D721Med (cell line): Measurements from ENCODE around the gene PTPRT.

Source experiments
- DNase-seq: peaks from one replicate; pipeline ENCODE4 v3.0.0; 2011; ENCODE audit warnings: low spot score; ENCODE audit not compliant: insufficient read length
- FAIRE-seq: peaks from 2 replicates; lab custom pipeline; 2011; peaks lifted over from hg19 to GRCh38; lab: Jason Lieb, UNC
- CTCF ChIP-seq: IDR thresholded peaks from 2 replicates; pipeline ENCODE4 v1.5.1; 2012; ENCODE audit warnings: mild to moderate bottlenecking, control low read depth; ENCODE audit not compliant: insufficient read depth; ENCODE audit errors: missing control alignments

Gene PTPRT

DNA sequence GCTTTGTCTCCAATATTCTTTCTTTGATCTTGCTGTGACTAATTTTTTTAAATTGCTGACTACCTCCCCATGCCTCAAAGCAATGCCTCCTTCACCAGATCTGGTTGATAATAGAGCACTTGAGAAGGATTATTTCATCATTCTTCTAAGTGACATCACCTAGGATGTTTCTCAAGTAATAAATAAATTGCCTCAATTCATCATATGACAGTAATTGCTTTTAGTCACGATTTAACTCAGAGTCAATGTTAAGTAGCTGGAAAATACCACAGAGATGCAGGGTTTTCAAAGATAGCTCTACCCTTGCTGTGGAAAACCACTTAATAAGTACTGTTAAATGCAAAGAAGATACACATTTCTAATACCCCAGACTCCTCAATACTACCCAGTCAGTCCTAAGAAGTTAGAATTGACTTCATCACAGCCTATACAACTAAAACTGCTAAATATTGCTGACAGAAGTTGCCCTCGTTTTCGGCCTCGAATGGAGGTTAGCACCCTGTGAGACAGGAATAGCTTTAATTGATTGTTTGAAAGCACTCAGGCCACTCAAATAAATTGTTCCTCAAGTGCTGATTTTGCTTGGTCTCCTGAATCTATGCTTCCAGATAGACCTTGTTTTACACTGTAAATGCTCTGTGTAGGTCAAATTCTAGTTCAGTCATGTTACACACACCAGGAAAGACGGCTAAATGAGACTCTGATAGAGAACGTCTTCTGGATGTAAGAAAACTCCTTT, 931.0 kb downstream of the PTPRT start:
- FAIRE-seq (peak; percentile 84), DNase-seq (no peak)
- no peak for TF ChIP-seq CTCF

DNA sequence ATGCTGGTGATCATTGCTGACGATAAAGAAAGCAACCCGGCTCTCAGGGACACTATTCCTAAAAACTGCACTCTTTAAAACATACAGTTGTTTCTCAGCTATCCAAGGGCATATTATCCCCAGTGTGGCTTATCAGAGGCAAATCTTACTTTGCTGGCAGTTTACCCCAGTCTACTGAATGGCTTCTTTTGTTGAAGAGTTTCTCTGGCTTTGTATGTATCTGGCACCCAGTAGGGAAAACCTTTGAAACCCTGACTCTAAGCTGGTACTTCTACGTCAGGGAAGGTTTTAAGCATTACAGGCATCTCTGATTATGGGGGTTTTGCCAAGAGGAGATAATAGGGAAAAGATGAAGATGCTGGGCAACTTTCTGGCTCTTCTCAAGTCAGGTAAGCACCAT, 933.9 kb downstream of the PTPRT start:
- DNase-seq (no peak), FAIRE-seq (no peak)

GRCh38 chr20:42254673-42255072, 935.0 kb downstream of the PTPRT start:
- FAIRE-seq (no peak), DNase-seq (no peak)
- TF ChIP-seq CTCF, result no peak

More for the DNA sequence above, 933.9 kb downstream of the PTPRT start:
- no peak for TF ChIP-seq CTCF

- TF ChIP-seq CTCF, result no peak
- no peak for FAIRE-seq
These were observed 937.6 kb downstream of the PTPRT start for GRCh38 chr20:42252116-42252515.

GRCh38 chr20:42218621-42219374, 970.9 kb downstream of the PTPRT start:
- no peak for DNase-seq

More at GRCh38 chr20:42252116-42252515, 937.6 kb downstream of the PTPRT start:
- no peak for DNase-seq

GRCh38 chr20:42214074-42214473, 975.6 kb downstream of the PTPRT start:
- TF ChIP-seq CTCF, result no peak
- DNase-seq (no peak), FAIRE-seq (no peak)

More at GRCh38 chr20:42218621-42219374, 970.9 kb downstream of the PTPRT start:
- no peak for FAIRE-seq
- no peak for TF ChIP-seq CTCF
